ENCODE results near the gene AP2B1.
"Not testable (repeated sequence)": the region's sequence is repeated elsewhere in the genome, so short reads cannot be mapped to it uniquely, and the experiment has no call there.

AP2B1 gene

GRCh38 chr17:35703308-35703707 lies 116.2 kb downstream of the AP2B1 start:
- not testable (repeated sequence) for FAIRE-seq

- FAIRE-seq, result no peak
These were observed 118.1 kb downstream of the AP2B1 start for GRCh38 chr17:35705230-35705629.

GRCh38 chr17:35705705-35706104 lies 118.6 kb downstream of the AP2B1 start:
- no peak for FAIRE-seq

DNA sequence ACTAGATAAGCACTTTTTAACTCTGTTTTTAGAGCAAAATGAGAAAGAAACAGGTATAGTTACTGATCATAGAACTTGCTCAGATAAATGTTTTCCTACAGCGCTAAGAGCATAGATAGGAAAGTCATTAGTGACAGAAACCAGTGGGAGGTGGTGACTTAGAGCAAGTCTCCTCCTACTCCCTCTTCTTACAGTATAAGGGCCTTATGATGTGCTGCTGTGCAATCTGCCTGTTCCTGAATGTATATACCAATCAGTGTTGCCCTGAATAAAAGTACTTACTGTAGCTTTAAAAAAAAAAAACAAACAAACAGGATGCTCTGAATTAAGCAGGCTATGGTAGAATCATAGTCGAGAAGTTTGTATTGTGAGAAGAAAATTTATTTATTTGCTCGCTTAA lies 121.0 kb downstream of the AP2B1 start:
- no peak for FAIRE-seq

- no peak for FAIRE-seq
These were observed 121.8 kb downstream of the AP2B1 start for GRCh38 chr17:35708951-35709350.

DNA sequence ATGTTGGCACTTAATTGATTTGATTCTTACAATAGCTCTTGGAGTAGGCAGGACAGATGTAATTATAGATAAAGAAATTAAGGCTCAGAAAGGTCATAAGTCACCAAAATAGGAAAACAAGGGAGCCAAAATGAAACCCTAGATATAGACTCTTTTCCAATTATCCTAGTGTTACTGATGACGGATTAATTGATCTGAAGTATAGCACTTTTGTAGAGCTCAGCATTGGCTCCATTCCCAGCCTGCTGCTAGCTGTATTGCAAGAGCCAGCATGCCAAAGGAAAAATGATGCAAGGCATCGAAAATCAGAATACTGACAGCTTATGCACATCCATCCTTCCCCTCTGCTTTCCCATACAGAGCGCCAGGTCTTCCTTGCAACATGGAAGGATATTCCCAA lies 122.8 kb downstream of the AP2B1 start:
- FAIRE-seq, result no peak

GRCh38 chr17:35710950-35711349 lies 123.8 kb downstream of the AP2B1 start:
- no peak for FAIRE-seq

DNA sequence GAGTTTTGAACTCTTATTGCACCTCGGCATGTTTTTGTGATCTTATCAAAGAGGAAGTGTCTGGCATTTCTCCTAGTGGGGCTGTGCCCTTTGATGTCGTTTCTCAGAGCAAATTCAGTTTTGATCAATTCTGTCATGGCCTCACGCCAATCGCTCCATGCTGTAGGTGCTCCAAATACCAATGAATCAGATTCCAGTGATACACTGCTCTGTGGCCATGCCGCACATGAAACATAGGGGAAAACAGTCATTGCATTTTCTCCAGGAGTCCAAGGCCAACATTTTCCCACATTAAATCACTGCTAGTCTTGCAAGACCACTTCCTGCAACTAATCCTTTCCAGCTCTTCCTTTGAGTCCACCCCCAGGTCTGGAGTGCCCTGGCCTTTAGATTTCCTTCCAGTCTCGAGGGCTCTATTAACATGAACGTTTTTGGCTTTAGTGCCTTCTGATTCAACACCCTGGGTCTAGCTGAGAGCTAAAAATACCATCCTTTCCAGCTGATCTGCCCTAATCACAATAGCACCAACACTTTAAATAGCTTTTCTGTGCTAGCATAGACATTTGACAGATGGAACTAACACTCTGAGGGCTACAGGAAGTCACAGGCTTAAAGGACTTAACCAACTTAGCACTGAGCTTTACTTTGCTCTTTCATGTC lies 126.1 kb downstream of the AP2B1 start:
- FAIRE-seq, result no peak

- no peak for FAIRE-seq
These were observed 127.9 kb downstream of the AP2B1 start for GRCh38 chr17:35714988-35715387.

GRCh38 chr17:35715416-35715815 lies 128.3 kb downstream of the AP2B1 start:
- no peak for FAIRE-seq

GRCh38 chr17:35716173-35716572 lies 129.1 kb downstream of the AP2B1 start:
- FAIRE-seq, result no peak

DNA sequence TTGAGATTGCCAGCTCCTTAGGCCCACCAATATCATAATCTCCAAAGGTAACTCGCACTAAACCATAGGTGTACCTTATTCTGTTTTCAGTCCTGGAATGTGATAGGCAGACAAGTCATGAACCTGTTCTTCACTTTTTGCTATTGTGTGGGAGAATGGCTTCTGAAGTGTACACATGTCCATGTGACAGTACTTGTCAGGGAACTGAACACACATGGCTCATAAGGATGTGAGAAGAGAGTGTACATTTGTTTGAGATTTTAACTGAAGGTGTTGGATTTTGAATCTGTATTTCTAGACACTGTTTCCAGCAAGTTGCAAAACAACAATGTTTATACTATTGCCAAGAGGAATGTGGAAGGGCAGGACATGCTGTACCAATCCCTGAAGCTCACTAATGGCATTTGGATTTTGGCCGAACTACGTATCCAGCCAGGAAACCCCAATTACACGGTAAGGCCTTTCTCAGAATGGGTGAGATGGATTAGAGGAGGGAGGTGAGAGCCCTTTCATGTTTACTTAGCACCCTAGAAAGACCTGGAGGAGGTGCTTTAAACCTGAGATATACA lies 129.9 kb downstream of the AP2B1 start:
- no peak for FAIRE-seq

DNA sequence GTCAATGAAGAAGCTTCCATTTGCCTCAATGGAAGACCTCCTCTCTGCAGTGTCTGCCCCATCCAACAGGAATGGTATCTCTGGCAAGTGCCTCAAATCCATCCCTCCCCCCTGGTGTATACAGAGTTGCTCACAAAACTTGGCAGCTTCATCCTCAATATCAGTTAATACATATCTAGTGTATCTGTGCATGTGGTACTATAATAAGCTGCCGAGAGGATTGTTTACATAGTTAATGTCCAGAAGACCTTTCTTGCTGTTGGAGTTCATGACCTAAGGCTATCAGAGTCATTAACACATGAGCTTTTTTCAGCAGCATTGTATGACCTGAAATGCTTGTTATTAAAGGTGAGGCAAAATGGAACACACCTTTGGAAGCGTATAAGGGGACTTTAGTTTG lies 130.4 kb downstream of the AP2B1 start:
- no peak for FAIRE-seq

DNA sequence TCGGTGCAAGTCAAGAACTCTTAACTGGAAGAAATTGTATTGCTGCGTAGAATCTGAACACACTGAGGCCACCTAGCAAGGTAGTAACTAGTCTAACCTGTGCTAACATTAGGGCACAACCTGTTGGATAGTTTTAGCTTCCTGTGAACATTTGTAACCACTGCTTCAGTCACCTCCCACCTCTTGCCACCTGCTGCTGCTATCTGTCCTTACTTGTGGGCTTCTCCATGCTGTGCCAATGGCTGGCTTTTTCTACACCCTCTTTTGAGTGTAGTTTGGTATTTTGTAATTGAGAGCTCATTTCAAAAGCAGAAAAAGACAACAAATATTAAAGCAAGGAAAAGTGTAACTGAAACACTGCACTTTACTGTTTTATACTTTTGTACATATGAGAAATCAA lies 136.6 kb downstream of the AP2B1 start:
- FAIRE-seq, result no peak

DNA sequence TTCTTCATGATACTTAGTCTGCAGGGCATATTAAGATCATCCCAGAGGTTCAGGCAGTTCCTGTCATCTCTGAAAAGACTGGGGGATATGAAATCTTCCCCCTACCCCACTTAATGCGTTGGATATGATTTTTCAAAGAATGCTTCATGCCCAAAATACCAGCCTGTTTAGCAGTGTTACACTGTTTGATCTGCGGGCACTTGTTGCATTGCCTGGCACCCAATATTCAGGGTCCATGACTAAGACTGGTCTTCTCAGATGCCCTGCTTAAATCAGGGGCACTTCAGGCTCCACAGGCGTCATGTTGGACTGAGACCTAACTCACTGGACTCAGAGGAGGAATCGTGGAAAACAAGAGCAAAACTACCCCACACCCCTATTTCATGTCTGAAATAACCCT lies 137.9 kb downstream of the AP2B1 start:
- no peak for FAIRE-seq

- FAIRE-seq, result no peak
These were observed 138.6 kb downstream of the AP2B1 start for GRCh38 chr17:35725802-35726126.

GRCh38 chr17:35726127-35726952 lies 139.2 kb downstream of the AP2B1 start:
- FAIRE-seq, result no peak

DNA sequence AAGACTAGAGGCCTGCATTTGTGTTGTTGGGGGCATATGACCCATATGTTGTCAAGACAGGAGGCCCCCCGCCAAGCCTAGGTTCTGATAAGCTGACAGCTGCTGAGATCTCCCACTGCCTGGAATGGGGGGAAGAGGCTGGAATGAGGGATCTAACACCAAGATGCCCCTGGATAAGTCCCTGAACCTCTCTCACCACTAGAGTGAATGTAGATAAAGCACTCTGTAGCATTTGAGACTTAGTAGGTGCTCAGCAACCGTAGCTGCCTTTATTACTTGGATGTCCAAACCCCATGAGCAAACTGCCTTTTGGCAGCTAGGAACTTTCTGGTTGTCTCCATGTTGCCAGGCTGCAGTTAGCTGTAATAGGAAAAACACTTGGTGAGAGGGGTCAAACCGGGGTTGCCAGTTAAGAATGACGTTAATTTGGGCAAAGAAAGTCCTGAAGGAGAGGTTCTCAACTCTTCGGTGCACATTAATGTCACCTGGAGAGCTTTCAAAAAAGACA lies 139.9 kb downstream of the AP2B1 start:
- no peak for FAIRE-seq

- FAIRE-seq, result no peak
These were observed 140.5 kb downstream of the AP2B1 start for GRCh38 chr17:35727635-35728034.

- no peak for FAIRE-seq
These were observed 141.4 kb downstream of the AP2B1 start for GRCh38 chr17:35728551-35728950.

DNA sequence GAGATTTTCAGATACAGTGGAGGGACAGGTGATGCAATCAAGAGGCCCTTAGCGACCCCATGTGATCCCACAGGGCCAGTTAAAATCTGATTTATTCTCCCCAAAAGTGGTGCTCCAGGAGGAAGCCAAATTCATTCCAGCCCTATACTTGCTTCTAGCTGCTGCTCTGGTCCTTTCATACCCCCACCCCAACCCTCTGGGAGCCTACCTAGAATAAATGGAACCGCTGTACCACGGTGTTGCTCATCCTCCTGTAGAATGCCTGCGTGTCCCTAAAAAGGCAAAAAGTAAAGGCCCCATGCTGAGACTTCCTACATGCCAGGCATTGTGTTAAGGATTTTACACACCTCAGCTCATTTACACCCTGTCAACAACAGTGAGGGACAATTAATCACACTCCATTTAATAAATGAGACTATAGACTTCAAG lies 142.3 kb downstream of the AP2B1 start:
- no peak for FAIRE-seq

DNA sequence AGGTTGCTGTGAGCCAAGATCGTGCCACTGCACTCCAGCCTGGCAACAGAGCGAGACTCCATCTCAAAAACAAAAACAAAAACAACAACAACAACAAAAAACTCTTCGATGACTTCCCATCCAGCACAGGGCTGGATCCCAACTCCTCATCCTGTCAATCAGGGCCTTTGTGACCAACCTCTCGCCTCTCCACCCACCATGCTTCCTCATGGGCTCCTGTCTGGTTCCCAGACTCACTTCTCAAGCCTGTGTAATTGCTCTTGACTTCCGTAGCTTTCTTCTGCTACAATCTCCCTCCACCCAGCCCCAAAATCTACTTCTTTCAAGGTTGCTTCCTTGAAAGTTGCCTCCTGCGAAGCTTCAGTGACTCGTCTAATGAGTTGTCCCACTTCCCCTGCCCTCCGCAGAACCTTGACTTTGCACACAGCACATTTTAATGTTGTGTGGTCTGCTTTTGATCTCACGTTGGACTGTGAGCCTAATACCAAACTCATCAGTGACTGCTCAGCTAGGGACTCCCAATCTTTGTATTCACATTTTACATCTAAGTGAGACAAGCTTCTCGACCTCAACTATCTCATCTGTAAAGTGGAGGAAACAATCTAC lies 143.4 kb downstream of the AP2B1 start:
- FAIRE-seq, result no peak

DNA sequence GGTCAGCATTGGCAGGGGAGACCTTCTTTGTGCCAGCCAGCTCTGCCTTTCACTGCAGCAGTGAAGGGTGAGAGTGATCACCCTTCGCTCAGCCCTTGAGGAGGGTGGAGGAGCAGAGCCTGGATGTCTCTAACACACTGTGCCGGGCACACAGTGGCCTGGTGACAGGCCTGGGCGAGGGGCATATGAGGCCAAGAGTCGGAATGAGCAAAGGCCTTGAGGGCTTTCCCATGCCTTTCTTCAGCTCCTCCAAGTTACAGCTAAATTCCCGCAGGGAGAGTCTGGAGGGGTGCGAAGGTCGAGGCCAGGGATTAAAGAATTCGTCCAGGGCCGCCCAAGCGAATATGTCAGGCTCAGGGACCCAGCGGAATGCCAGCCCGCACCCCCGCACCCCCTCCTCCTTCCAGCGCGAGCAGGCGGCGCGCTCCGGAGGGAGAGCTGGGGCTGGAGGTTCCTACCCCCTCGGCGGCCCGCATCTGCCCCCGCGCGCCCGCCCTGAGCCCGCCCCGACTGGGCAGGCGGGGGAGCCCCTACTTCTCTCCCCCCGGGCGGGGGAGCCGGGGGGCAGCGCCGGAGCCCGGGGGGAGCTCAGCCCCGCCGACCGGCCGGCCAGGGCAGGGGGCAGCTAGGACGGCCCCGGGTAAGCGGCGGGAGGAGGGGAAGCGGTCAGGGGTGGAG lies 144.3 kb downstream of the AP2B1 start, which contains the start of gene RASL10B:
TSS of gene RASL10B (plus strand) at position 401 of the 678 bp plus-strand sequence. CDS start 3,546 bp downstream, outside the sequence.
- no peak for FAIRE-seq

Measured in TTC549 (cell line).